ENCODE results near the gene SUDS3.

The SUDS3 gene

GRCh38 chr12:118439068-118439467 is 62.7 kb downstream of the SUDS3 start:
- H3K4me2 ChIP-seq (ENCODE audit: insufficient read depth, low read length, poor library complexity, severe bottlenecking): no peak overlapping the region
- no peak overlapping the region for H2BK15ac ChIP-seq (ENCODE audit: low read length)

DNA sequence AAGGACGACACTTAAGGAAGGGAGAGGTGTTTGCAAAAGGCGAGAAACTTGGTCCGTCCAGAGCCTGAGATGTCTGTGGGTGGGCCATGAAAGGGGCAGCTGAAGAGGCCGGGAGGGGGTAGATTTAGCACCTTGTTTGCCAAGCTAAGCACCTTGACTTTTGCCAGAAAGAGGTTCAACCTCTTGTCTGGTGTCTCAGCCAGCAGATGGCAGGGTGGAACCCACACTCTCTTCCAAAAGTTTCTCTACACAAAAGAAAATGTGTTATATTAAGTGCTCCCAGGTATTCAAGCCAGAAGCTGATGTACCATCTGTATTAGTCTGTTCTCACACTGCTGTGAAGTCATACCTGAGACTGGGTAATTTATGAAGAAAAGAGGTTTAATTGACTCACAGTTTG is 69.9 kb downstream of the SUDS3 start:
- no peak overlapping the region for H4K91ac ChIP-seq (ENCODE audit: low read depth, low read length, poor library complexity)
- no peak overlapping the region for H2BK12ac ChIP-seq (ENCODE audit: low read length)
- no peaks in the 10 kb centered on the region for H3K79me1 ChIP-seq (ENCODE audit: low read depth, low read length)
- no peaks in the 10 kb centered on the region for H3K4me1 ChIP-seq (ENCODE audit: control insufficient read depth in 2 of 2, insufficient read depth in 1 of 2, low read depth in 1 of 2, low read length in 2 of 2)
- no peaks in the 10 kb centered on the region for H3K36me3 ChIP-seq (replicated peaks in 1 of 2; ENCODE audit: control insufficient read depth in 2 of 2, insufficient read depth in 2 of 2, low read length in 2 of 2)
- H3K23ac ChIP-seq (ENCODE audit: low read depth, low read length, poor library complexity): no peak overlapping the region
- H3K27ac ChIP-seq (replicated peaks; ENCODE audit: low read length): no peak overlapping the region
- no peak overlapping the region for H2AFZ ChIP-seq (ENCODE audit: low read length)
- H3K9me3 ChIP-seq (replicated peaks in 1 of 2; ENCODE audit: control insufficient read depth in 2 of 2, insufficient read depth in 1 of 2, low read depth in 1 of 2, low read length in 2 of 2): no peaks in the 10 kb centered on the region
- no peak overlapping the region for H3K18ac ChIP-seq (ENCODE audit: low read length)
- H4K8ac ChIP-seq (ENCODE audit: low read depth, low read length): no peak overlapping the region
- no peak for DNase-seq (ENCODE audit: low spot score)
- no peak overlapping the region for H3K4ac ChIP-seq (ENCODE audit: low read length)
- H2BK15ac ChIP-seq (ENCODE audit: low read length): no peak overlapping the region
- no CpG with 5 or more reads among the region's 4 CpGs for WGBS, 2 donors (ENCODE audit: extremely low coverage in 2 of 2, insufficient read length in 2 of 2, insufficient replicate concordance in 1 of 2)
- H3K14ac ChIP-seq (ENCODE audit: low read length): no peak overlapping the region
- H2AK5ac ChIP-seq (ENCODE audit: low read depth, low read length): no peak overlapping the region
- H2BK5ac ChIP-seq (ENCODE audit: low read length): no peak overlapping the region
- H3K4me3 ChIP-seq (ENCODE audit: low read length in 2 of 2): no peak overlapping the region
- no peak overlapping the region for H2BK120ac ChIP-seq (ENCODE audit: low read depth, low read length)
- no peaks in the 10 kb centered on the region for H3K27me3 ChIP-seq (ENCODE audit: control insufficient read depth in 3 of 3, insufficient read depth in 3 of 3, low read depth in 1 of 3, low read length in 3 of 3)
- H3K4me2 ChIP-seq (ENCODE audit: insufficient read depth, low read length, poor library complexity, severe bottlenecking): no peak overlapping the region
- no peak overlapping the region for H3K9ac ChIP-seq (ENCODE audit: low read depth, low read length, poor library complexity)

More at GRCh38 chr12:118439068-118439467, 62.7 kb downstream of the SUDS3 start:
- H3K9ac ChIP-seq (ENCODE audit: low read depth, low read length, poor library complexity): no peak overlapping the region
- H2BK5ac ChIP-seq (ENCODE audit: low read length): no peak overlapping the region
- WGBS, 2 donors (ENCODE audit: extremely low coverage in 2 of 2, insufficient read length in 2 of 2, insufficient replicate concordance in 1 of 2): no CpG with 5 or more reads among the region's 3 CpGs
- no peak overlapping the region for H3K4me3 ChIP-seq (ENCODE audit: low read length in 2 of 2)
- H2AFZ ChIP-seq (ENCODE audit: low read length): no peak overlapping the region
- H3K18ac ChIP-seq (ENCODE audit: low read length): no peak overlapping the region
- no peak overlapping the region for H3K27ac ChIP-seq (replicated peaks; ENCODE audit: low read length)
- H3K4me1 ChIP-seq (ENCODE audit: control insufficient read depth in 2 of 2, insufficient read depth in 1 of 2, low read depth in 1 of 2, low read length in 2 of 2): no peaks in the 10 kb centered on the region
- no peaks in the 10 kb centered on the region for H3K9me3 ChIP-seq (replicated peaks in 1 of 2; ENCODE audit: control insufficient read depth in 2 of 2, insufficient read depth in 1 of 2, low read depth in 1 of 2, low read length in 2 of 2)
- H2AK5ac ChIP-seq (ENCODE audit: low read depth, low read length): no peak overlapping the region
- no peak overlapping the region for H3K4ac ChIP-seq (ENCODE audit: low read length)
- no peaks in the 10 kb centered on the region for H3K27me3 ChIP-seq (ENCODE audit: control insufficient read depth in 3 of 3, insufficient read depth in 3 of 3, low read depth in 1 of 3, low read length in 3 of 3)
- no peaks in the 10 kb centered on the region for H3K36me3 ChIP-seq (replicated peaks in 1 of 2; ENCODE audit: control insufficient read depth in 2 of 2, insufficient read depth in 2 of 2, low read length in 2 of 2)
- no peak overlapping the region for H2BK120ac ChIP-seq (ENCODE audit: low read depth, low read length)
- no peak for DNase-seq (ENCODE audit: low spot score)
- no peak overlapping the region for H3K14ac ChIP-seq (ENCODE audit: low read length)
- no peak overlapping the region for H4K91ac ChIP-seq (ENCODE audit: low read depth, low read length, poor library complexity)
- H3K23ac ChIP-seq (ENCODE audit: low read depth, low read length, poor library complexity): no peak overlapping the region
- no peak overlapping the region for H4K8ac ChIP-seq (ENCODE audit: low read depth, low read length)
- H2BK12ac ChIP-seq (ENCODE audit: low read length): no peak overlapping the region
- H3K79me1 ChIP-seq (ENCODE audit: low read depth, low read length): no peaks in the 10 kb centered on the region

GRCh38 chr12:118447181-118447580 is 70.8 kb downstream of the SUDS3 start:
- H2BK12ac ChIP-seq (ENCODE audit: low read length): no peak overlapping the region
- no peak overlapping the region for H4K91ac ChIP-seq (ENCODE audit: low read depth, low read length, poor library complexity)
- no peaks in the 10 kb centered on the region for H3K79me1 ChIP-seq (ENCODE audit: low read depth, low read length)
- no peak overlapping the region for H2BK15ac ChIP-seq (ENCODE audit: low read length)
- H3K23ac ChIP-seq (ENCODE audit: low read depth, low read length, poor library complexity): no peak overlapping the region
- no peaks in the 10 kb centered on the region for H3K36me3 ChIP-seq (replicated peaks in 1 of 2; ENCODE audit: control insufficient read depth in 2 of 2, insufficient read depth in 2 of 2, low read length in 2 of 2)
- H4K8ac ChIP-seq (ENCODE audit: low read depth, low read length): no peak overlapping the region
- no peak overlapping the region for H2AFZ ChIP-seq (ENCODE audit: low read length)
- no CpG with 5 or more reads among the region's 4 CpGs for WGBS, 2 donors (ENCODE audit: extremely low coverage in 2 of 2, insufficient read length in 2 of 2, insufficient replicate concordance in 1 of 2)
- H3K4me2 ChIP-seq (ENCODE audit: insufficient read depth, low read length, poor library complexity, severe bottlenecking): no peak overlapping the region
- H2BK120ac ChIP-seq (ENCODE audit: low read depth, low read length): no peak overlapping the region
- H3K9ac ChIP-seq (ENCODE audit: low read depth, low read length, poor library complexity): no peak overlapping the region
- no peak overlapping the region for H3K27ac ChIP-seq (replicated peaks; ENCODE audit: low read length)
- no peak overlapping the region for H2BK5ac ChIP-seq (ENCODE audit: low read length)
- H3K4me1 ChIP-seq (ENCODE audit: control insufficient read depth in 2 of 2, insufficient read depth in 1 of 2, low read depth in 1 of 2, low read length in 2 of 2): no peaks in the 10 kb centered on the region
- H3K27me3 ChIP-seq (ENCODE audit: control insufficient read depth in 3 of 3, insufficient read depth in 3 of 3, low read depth in 1 of 3, low read length in 3 of 3): no peaks in the 10 kb centered on the region
- no peak overlapping the region for H3K4me3 ChIP-seq (ENCODE audit: low read length in 2 of 2)
- no peak for DNase-seq (ENCODE audit: low spot score)
- H3K9me3 ChIP-seq (replicated peaks in 1 of 2; ENCODE audit: control insufficient read depth in 2 of 2, insufficient read depth in 1 of 2, low read depth in 1 of 2, low read length in 2 of 2): no peaks in the 10 kb centered on the region
- no peak overlapping the region for H3K18ac ChIP-seq (ENCODE audit: low read length)
- no peak overlapping the region for H2AK5ac ChIP-seq (ENCODE audit: low read depth, low read length)
- H3K14ac ChIP-seq (ENCODE audit: low read length): no peak overlapping the region
- no peak overlapping the region for H3K4ac ChIP-seq (ENCODE audit: low read length)

DNA sequence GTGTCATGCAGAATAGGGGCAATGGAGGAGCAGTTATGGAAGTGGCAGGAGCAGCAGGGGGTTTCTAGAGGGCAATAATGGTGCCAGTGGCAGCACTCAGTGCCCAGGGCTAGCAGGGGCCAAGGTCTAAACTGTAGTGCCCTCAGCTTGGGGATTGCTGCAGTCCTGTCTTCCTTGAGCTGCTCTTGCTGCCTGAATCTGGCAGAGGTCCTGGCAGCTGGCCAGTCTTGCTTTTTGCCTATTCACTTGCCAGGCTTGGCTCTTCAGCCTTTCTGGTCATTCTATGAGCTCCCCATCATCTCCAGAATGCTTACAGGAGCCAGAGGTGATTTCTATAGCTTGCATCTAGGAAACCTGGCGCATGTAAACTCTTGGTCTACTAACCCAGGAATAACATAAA is 72.0 kb downstream of the SUDS3 start:
- Histone ChIP-seq H2AFZ (ENCODE audit: low read length) (no peak overlapping the region), H3K23ac (ENCODE audit: low read depth, low read length, poor library complexity) (no peak overlapping the region), H3K18ac (ENCODE audit: low read length) (peak overlapping the region; percentile 24), H2BK5ac (ENCODE audit: low read length) (no peak overlapping the region), H2AK5ac (ENCODE audit: low read depth, low read length) (no peak overlapping the region), H3K27me3 (ENCODE audit: control insufficient read depth in 3 of 3, insufficient read depth in 3 of 3, low read depth in 1 of 3, low read length in 3 of 3) (no peaks in the 10 kb centered on the region), H3K4me3 (ENCODE audit: low read length in 2 of 2) (no peak overlapping the region), H2BK120ac (ENCODE audit: low read depth, low read length) (no peak overlapping the region), H3K4me2 (ENCODE audit: insufficient read depth, low read length, poor library complexity, severe bottlenecking) (no peak overlapping the region), H3K27ac (replicated peaks; ENCODE audit: low read length) (no peak overlapping the region), H3K9me3 (replicated peaks in 1 of 2; ENCODE audit: control insufficient read depth in 2 of 2, insufficient read depth in 1 of 2, low read depth in 1 of 2, low read length in 2 of 2) (no peaks in the 10 kb centered on the region), H2BK15ac (ENCODE audit: low read length) (no peak overlapping the region), H2BK12ac (ENCODE audit: low read length) (no peak overlapping the region), H3K9ac (ENCODE audit: low read depth, low read length, poor library complexity) (no peak overlapping the region), H4K91ac (ENCODE audit: low read depth, low read length, poor library complexity) (no peak overlapping the region), H3K4me1 (ENCODE audit: control insufficient read depth in 2 of 2, insufficient read depth in 1 of 2, low read depth in 1 of 2, low read length in 2 of 2) (no peaks in the 10 kb centered on the region), H3K14ac (ENCODE audit: low read length) (no peak overlapping the region), H3K4ac (ENCODE audit: low read length) (no peak overlapping the region), H4K8ac (ENCODE audit: low read depth, low read length) (no peak overlapping the region), H3K36me3 (replicated peaks in 1 of 2; ENCODE audit: control insufficient read depth in 2 of 2, insufficient read depth in 2 of 2, low read length in 2 of 2) (no peaks in the 10 kb centered on the region), H3K79me1 (ENCODE audit: low read depth, low read length) (no peaks in the 10 kb centered on the region)
- no CpG with 5 or more reads among the region's 1 CpG for WGBS, 2 donors (ENCODE audit: extremely low coverage in 2 of 2, insufficient read length in 2 of 2, insufficient replicate concordance in 1 of 2)
- DNase-seq (ENCODE audit: low spot score): no peak
